HCT116 (cell line): ENCODE data around the gene DNM3. TPM values are rescaled to one million over a fixed set of nuclear protein-coding genes. Genes with fewer than 3 reads are reported as not detected.

Experiments used
- ATAC-seq: fragments of 200-7000 bp; cut with Tn5 transposase; 2 replicates; pipeline ENCODE4 v1.9.1; 2020; ENCODE audit warnings: mild to moderate bottlenecking, moderate library complexity
- BruUV-seq: library from RNA; stranded (reverse); fragments of 400-500 nt; replicated peaks from 2 replicates; lab custom pipeline; 2021; lab: Mats Ljungman, UMichigan
- CTCF ChIA-PET: fragments of 300-600 bp; sonication (Branson Sonifier 250); formaldehyde crosslinking; loops from one replicate; lab custom pipeline; 2021; ENCODE audit warnings: antibody characterized with exemption; lab: Charles Lee
- POLR2A ChIA-PET: fragments of 300-600, 350-600 bp; sonication (Branson Sonifier 250); formaldehyde crosslinking; loops from one replicate; lab custom pipeline; 2021; ENCODE audit warnings: antibody characterized with exemption; lab: Charles Lee
- RAD21 ChIA-PET, 2 experiments: fragments of 300-600 bp; sonication (Branson Sonifier 250); formaldehyde crosslinking; loops; one replicate each; lab custom pipeline; 2023; ENCODE audit warnings: low total read pairs in 2 of 2; ENCODE audit not compliant: uncharacterized antibody in 2 of 2, unreplicated experiment in 2 of 2, low non-redundant PET in 1 of 2; lab: Charles Lee
- DNase-seq: peaks from one replicate; pipeline ENCODE4 v3.0.0-alpha.2; 2010; ENCODE audit warnings: low read depth, low spot score
- H2AFZ ChIP-seq: fragments of 200-600 bp; shearing (Covaris generic), sonication (generic); 2 replicates; pipeline ENCODE4 v1.6.1; 2017; ENCODE audit warnings: low read depth, mixed run types, mixed read lengths, antibody characterized with exemption, low read length; ENCODE audit not compliant: poor library complexity, severe bottlenecking
- H3K27ac ChIP-seq: 2 replicates; pipeline ENCODE4 v1.5.1; 2012; ENCODE audit warnings: low read depth, low read length
- H3K27me3 ChIP-seq: fragments of 200-600 bp; sonication (generic); 2 replicates; pipeline ENCODE4 v1.6.1; 2016; ENCODE audit warnings: mixed run types, low read length, mixed read lengths; ENCODE audit not compliant: insufficient read depth
- H3K36me3 ChIP-seq, 2 experiments: fragments of 200-500 bp in 1 of 2; fragments of 200-600 bp in 1 of 2; sonication (Bioruptor generic) in 1 of 2; sonication (generic) in 1 of 2; 2 replicates each; pipeline versions ENCODE4 v1.5.1 to v1.6.1; 2014 to 2016; ENCODE audit warnings: low read length in 2 of 2, inconsistent platforms in 1 of 2, mixed read lengths in 1 of 2, mixed run types in 1 of 2; ENCODE audit not compliant: insufficient read depth in 2 of 2, control insufficient read depth in 1 of 2
- H3K4me1 ChIP-seq, 2 experiments: fragments of 200-600 bp in 1 of 2; sonication (generic) in 1 of 2; 2 replicates each; pipeline versions ENCODE4 v1.5.1 to v1.6.1; 2012 to 2017; ENCODE audit warnings: low read length in 2 of 2, inconsistent platforms in 1 of 2, mild to moderate bottlenecking in 1 of 2, mixed read lengths in 1 of 2, mixed run types in 1 of 2, moderate library complexity in 1 of 2; ENCODE audit not compliant: insufficient read depth in 2 of 2, control insufficient read depth in 1 of 2
- H3K4me2 ChIP-seq: fragments of 200-600 bp; sonication (generic); 2 replicates; pipeline ENCODE4 v1.6.1; 2017; ENCODE audit warnings: mixed run types, low read length, mixed read lengths
- H3K4me3 ChIP-seq, 2 experiments: fragments of 200-600 bp in 1 of 2; sonication (generic) in 1 of 2; replicated peaks in 1 of 2; 2 replicates each; pipeline ENCODE4 v1.5.1; 2011 to 2016; ENCODE audit warnings: low read length in 2 of 2, control low read depth in 1 of 2, low read depth in 1 of 2, mild to moderate bottlenecking in 1 of 2, mixed read lengths in 1 of 2, mixed run types in 1 of 2
- H3K79me2 ChIP-seq: fragments of 200-600 bp; sonication (generic); 2 replicates; pipeline ENCODE4 v1.6.1; 2017; ENCODE audit warnings: mild to moderate bottlenecking, mixed run types, low read length, moderate library complexity, mixed read lengths; ENCODE audit not compliant: insufficient read depth
- H3K9ac ChIP-seq: fragments of 200-600 bp; sonication (generic); 2 replicates; pipeline ENCODE4 v1.6.1; 2016; ENCODE audit warnings: low read length, mixed read lengths
- H3K9me2 ChIP-seq: fragments of 200-600 bp; sonication (generic), shearing (Covaris generic); 2 replicates; pipeline ENCODE4 v1.6.1; 2017; ENCODE audit warnings: mixed run types, mild to moderate bottlenecking, moderate library complexity; ENCODE audit not compliant: insufficient read depth
- H3K9me3 ChIP-seq, 2 experiments: fragments of 200-500 bp in 1 of 2; fragments of 200-600 bp in 1 of 2; sonication (Bioruptor generic) in 1 of 2; sonication (generic) in 1 of 2; 2 replicates each; pipeline ENCODE4 v1.6.1; 2014 to 2017; ENCODE audit warnings: low read length in 2 of 2, mixed read lengths in 2 of 2, inconsistent platforms in 1 of 2, low read depth in 1 of 2, mild to moderate bottlenecking in 1 of 2, mixed run types in 1 of 2, moderate library complexity in 1 of 2; ENCODE audit not compliant: control insufficient read depth in 1 of 2, insufficient read depth in 1 of 2
- H4K20me1 ChIP-seq: fragments of 200-600 bp; sonication (generic), shearing (Covaris generic); 2 replicates; pipeline ENCODE4 v1.6.1; 2017; ENCODE audit warnings: mixed run types, mild to moderate bottlenecking, moderate library complexity; ENCODE audit not compliant: insufficient read depth
- ATF3 ChIP-seq: IDR thresholded peaks from 2 replicates; pipeline ENCODE4 v1.6.1; 2012
- CBX3 ChIP-seq: IDR thresholded peaks from 2 replicates; pipeline ENCODE4 v1.6.1; 2012; ENCODE audit warnings: low read depth
- CTCF ChIP-seq, 3 experiments: fragments of 200-600 bp in 1 of 3; sonication (generic) in 1 of 3; IDR thresholded peaks in 2 of 3; conservative IDR thresholded peaks in 1 of 3; 2 replicates each; pipeline ENCODE4 v1.5.1; 2012 to 2017; ENCODE audit warnings: low read depth in 2 of 3, low read length in 2 of 3, antibody characterized with exemption in 1 of 3, borderline replicate concordance in 1 of 3, control low read depth in 1 of 3, mild to moderate bottlenecking in 1 of 3, mixed read lengths in 1 of 3, mixed run types in 1 of 3, moderate library complexity in 1 of 3; ENCODE audit not compliant: insufficient read depth in 1 of 3
- EZH2 ChIP-seq: fragments of 200-600 bp; sonication (generic); IDR thresholded peaks from 2 replicates; pipeline ENCODE4 v1.6.1; 2017; ENCODE audit warnings: antibody characterized with exemption, mixed run types
- EZH2phosphoT487 ChIP-seq: fragments of 200-600 bp; IDR thresholded peaks from 2 replicates; pipeline ENCODE4 v1.6.1; 2018; ENCODE audit warnings: antibody characterized with exemption, borderline replicate concordance
- FOSL1 ChIP-seq: IDR thresholded peaks from 2 replicates; pipeline ENCODE4 v1.6.1; 2012; ENCODE audit warnings: low read depth
- JUND ChIP-seq: IDR thresholded peaks from 2 replicates; pipeline ENCODE4 v1.6.1; 2012
- MAX ChIP-seq: IDR thresholded peaks from 2 replicates; pipeline ENCODE4 v1.6.1; 2012
- POLR2A ChIP-seq: IDR thresholded peaks from 2 replicates; pipeline ENCODE4 v1.7.0; 2011; ENCODE audit warnings: borderline replicate concordance; ENCODE audit not compliant: insufficient read depth, insufficient read length; ENCODE audit errors: extremely low read depth
- POLR2AphosphoS5 ChIP-seq: IDR thresholded peaks from 2 replicates; pipeline ENCODE4 v1.6.1; 2011; ENCODE audit warnings: mild to moderate bottlenecking, low read depth, low read length, moderate library complexity
- REST ChIP-seq: IDR thresholded peaks from 2 replicates; pipeline ENCODE4 v1.6.1; 2012; ENCODE audit warnings: low read depth
- SP1 ChIP-seq: IDR thresholded peaks from 2 replicates; pipeline ENCODE4 v1.6.1; 2012; ENCODE audit warnings: low read depth
- SRF ChIP-seq: IDR thresholded peaks from 2 replicates; pipeline ENCODE4 v1.6.1; 2012; ENCODE audit warnings: low read depth
- TCF7L2 ChIP-seq: IDR thresholded peaks from 2 replicates; pipeline ENCODE4 v1.7.0; 2011; ENCODE audit warnings: borderline replicate concordance, inconsistent platforms; ENCODE audit not compliant: insufficient read depth, insufficient read length; ENCODE audit errors: extremely low read depth
- YY1 ChIP-seq: IDR thresholded peaks from 2 replicates; pipeline ENCODE4 v1.6.1; 2011; ENCODE audit warnings: low read length, low read depth, moderate library complexity, mild to moderate bottlenecking; ENCODE audit not compliant: insufficient replicate concordance; ENCODE audit errors: extremely low read depth
- ZBTB33 ChIP-seq: IDR thresholded peaks from 2 replicates; pipeline ENCODE4 v1.6.1; 2011; ENCODE audit warnings: mild to moderate bottlenecking, low read length, moderate library complexity; ENCODE audit not compliant: insufficient replicate concordance; ENCODE audit errors: extremely low read depth
- ZFX ChIP-seq: fragments of 450-650 bp; IDR thresholded peaks from 2 replicates; pipeline ENCODE4 v1.6.1; 2017
- ZNF274 ChIP-seq: fragments of 200-500 bp; sonication (Bioruptor generic); IDR thresholded peaks from 2 replicates; pipeline ENCODE4 v1.6.1; 2014; ENCODE audit warnings: mild to moderate bottlenecking, low read depth, low read length, inconsistent platforms
- intact Hi-C: fragments of 100-400 bp; cut with micrococcal nuclease; formaldehyde crosslinking; loops from 2 replicates; pipeline ENCODE4 v1.10.0; 2022
- total RNA-seq: library from RNA; stranded (reverse); gene quantifications from one replicate; pipeline ENCODE4 v1.2.1, GENCODE V29; 2021; ENCODE audit not compliant: unreplicated experiment

DNM3 gene
- total RNA-seq, 1 experiment from 2014 or later = 3.1 TPM

GRCh38 chr1:171868217-171868803, 27.0 kb downstream of the DNM3 start (continued):
- TF ChIP-seq REST = no peak
- TF ChIP-seq SRF = no peak
- no peak for TF ChIP-seq EZH2
- no peak for TF ChIP-seq EZH2phosphoT487

GRCh38 chr1:171869097-171869496, 27.8 kb downstream of the DNM3 start:
- RAD21 ChIA-PET = no interaction called here
- no peak for ATAC-seq
- no peak for TF ChIP-seq SRF
- no peak for TF ChIP-seq MAX
- TF ChIP-seq FOSL1 = no peak
- no peak for TF ChIP-seq EZH2
- TF ChIP-seq ZFX = no peak
- no peak for TF ChIP-seq CBX3
- no peak for TF ChIP-seq EZH2phosphoT487
- TF ChIP-seq SP1 = no peak
- no peak for TF ChIP-seq POLR2AphosphoS5
- no peak for TF ChIP-seq POLR2A
- TF ChIP-seq YY1 = no peak
- TF ChIP-seq ATF3 = no peak
- TF ChIP-seq JUND = no peak
- TF ChIP-seq CTCF (IDR thresholded peaks at IDR 0.05 in 2 of 3, conservative IDR thresholded peaks at IDR 0.05 in 1 of 3; ENCODE audit: borderline replicate concordance in 1 of 3, insufficient read depth in 1 of 3, low read depth in 2 of 3, low read length in 2 of 3) = no peak
- no peak for TF ChIP-seq ZNF274
- TF ChIP-seq ZBTB33 = no peak
- TF ChIP-seq TCF7L2 = no peak

More at GRCh38 chr1:171869097-171869496, 27.8 kb downstream of the DNM3 start:
- Histone ChIP-seq H3K27me3 (no peaks in the 10 kb centered on the region), H3K4me3 (no peak overlapping the region), H3K9ac (no peak overlapping the region), H3K79me2 (no peaks in the 10 kb centered on the region), H3K9me3 (no peaks in the 10 kb centered on the region), H3K4me2 (no peak overlapping the region), H3K4me1 (peaks cover 8 to 11% of the 10 kb centered on the region in 2 experiments; a peak in 3 of 4 replicates), H3K27ac (no peak overlapping the region), H2AFZ (no peak overlapping the region), H3K9me2 (no peaks in the 10 kb centered on the region), H3K36me3 (no peaks in the 10 kb centered on the region), H4K20me1 (no peaks in the 10 kb centered on the region)
- DNase-seq = no peak
- POLR2A ChIA-PET = no interaction called here
- intact Hi-C loops = no loop called here
- no TSS peak for BruUV-seq
- CTCF ChIA-PET = no interaction called here
